Fibroblast of the aortic adventitia (primary cell): ENCODE measurements around the gene PDS5B. TPM values are rescaled to one million over a fixed set of nuclear protein-coding genes. Genes with fewer than 3 reads are reported as not detected.
"Not testable (repeated sequence)": the region's sequence is repeated elsewhere in the genome, so short reads cannot be mapped to it uniquely, and the experiment has no call there.

Experiments
- DNase-seq: peaks from one replicate; pipeline ENCODE4 v3.0.0-alpha.2; 2010; ENCODE audit warnings: low read depth
- H3K4me3 ChIP-seq: 2 replicates; pipeline ENCODE4 v1.5.1; 2011; ENCODE audit warnings: low read depth, mild to moderate bottlenecking, control low read depth, low read length, moderate library complexity
- total RNA-seq: library from RNA; depleted of rRNA; stranded (reverse); fragments of >200 nt; gene quantifications from 2 replicates; pipeline ENCODE4 v1.2.3, GENCODE V29; 2012; ENCODE audit warnings: low replicate concordance
- TF ChIP-seq, protein P1 (sequence below): IDR thresholded peaks from 2 replicates; pipeline ENCODE4 v1.5.1; 2011; ENCODE audit warnings: mild to moderate bottlenecking, low read length, control low read depth, inconsistent platforms; ENCODE audit not compliant: insufficient read depth

The PDS5B gene
- total RNA-seq, 1 donor, result 46.5 TPM

DNA sequence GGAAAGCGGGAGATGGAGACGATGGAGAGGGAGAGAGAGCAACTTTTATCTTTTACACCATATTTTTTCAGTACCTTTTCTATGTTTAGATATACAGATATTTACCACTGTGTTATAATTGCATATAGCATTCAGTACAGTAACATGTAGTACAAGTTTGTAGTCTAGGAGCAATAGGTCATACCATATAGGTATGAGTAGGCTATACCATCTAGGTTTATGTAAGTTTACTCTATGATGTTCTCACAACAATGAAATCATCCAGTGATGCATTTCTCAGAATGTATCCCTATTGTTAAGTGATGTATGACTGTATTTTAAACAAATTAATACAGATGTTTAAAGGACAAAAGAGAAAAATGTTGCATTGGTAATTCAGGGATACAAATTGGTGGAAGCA is 136.1 kb downstream of the PDS5B start:
- no peak overlapping the region for H3K4me3 ChIP-seq
- TF ChIP-seq, protein P1, sequence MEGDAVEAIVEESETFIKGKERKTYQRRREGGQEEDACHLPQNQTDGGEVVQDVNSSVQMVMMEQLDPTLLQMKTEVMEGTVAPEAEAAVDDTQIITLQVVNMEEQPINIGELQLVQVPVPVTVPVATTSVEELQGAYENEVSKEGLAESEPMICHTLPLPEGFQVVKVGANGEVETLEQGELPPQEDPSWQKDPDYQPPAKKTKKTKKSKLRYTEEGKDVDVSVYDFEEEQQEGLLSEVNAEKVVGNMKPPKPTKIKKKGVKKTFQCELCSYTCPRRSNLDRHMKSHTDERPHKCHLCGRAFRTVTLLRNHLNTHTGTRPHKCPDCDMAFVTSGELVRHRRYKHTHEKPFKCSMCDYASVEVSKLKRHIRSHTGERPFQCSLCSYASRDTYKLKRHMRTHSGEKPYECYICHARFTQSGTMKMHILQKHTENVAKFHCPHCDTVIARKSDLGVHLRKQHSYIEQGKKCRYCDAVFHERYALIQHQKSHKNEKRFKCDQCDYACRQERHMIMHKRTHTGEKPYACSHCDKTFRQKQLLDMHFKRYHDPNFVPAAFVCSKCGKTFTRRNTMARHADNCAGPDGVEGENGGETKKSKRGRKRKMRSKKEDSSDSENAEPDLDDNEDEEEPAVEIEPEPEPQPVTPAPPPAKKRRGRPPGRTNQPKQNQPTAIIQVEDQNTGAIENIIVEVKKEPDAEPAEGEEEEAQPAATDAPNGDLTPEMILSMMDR, result no peak
- no peak for DNase-seq

DNA sequence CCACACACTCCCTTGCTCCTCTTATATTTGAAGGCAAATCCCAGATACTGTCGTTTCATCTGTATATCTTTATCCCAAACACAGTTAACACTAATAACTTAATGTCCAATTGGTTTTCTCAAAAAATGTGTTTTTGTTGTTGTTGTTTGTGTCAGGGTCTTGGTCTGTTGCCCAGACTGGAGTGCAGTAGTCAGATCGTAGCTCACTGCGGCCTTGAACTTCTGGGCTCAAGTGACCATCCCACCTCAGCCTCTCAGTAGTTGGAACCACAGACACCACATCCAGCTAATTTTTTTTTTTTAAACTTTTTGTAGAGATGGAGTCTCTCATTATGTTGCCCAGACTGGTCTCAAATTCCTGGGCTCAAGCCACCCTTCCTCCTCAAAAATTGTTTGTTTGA is 137.7 kb downstream of the PDS5B start:
- no peak for DNase-seq
- TF ChIP-seq, protein P1, result no peak
- no peak overlapping the region for H3K4me3 ChIP-seq

DNA sequence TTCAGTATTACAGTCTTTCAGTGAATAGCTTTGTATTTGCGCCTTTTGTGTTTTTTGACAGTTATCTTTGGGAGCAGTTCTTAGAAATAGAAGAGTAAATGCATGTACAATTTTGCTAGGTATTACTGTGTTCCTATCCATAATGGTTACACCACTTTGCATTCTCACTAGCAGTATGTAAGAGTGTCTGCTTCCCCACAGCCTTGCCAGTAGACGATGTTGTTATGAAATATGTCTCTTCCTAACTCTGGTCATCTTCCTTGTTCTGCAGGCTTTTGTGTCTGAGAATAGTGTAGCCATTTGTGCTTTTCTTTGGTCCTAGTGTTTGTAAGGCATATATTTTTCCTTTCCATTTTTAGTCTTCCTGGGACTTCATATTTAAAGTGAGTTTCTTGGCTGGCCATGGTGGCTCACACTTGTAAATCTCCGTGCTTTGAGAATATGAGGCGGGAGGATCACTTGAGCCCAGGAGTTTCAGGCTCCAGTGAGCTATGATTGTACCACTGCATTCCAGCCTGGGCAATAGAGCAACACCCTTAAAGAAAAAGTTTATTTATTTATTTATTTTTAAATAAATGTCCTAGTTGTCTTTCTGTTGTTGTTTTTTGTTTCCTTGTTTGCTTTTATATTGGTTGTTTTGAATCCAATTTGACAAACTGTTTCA is 140.3 kb downstream of the PDS5B start:
- no peak overlapping the region for H3K4me3 ChIP-seq
- no peak for DNase-seq

DNA sequence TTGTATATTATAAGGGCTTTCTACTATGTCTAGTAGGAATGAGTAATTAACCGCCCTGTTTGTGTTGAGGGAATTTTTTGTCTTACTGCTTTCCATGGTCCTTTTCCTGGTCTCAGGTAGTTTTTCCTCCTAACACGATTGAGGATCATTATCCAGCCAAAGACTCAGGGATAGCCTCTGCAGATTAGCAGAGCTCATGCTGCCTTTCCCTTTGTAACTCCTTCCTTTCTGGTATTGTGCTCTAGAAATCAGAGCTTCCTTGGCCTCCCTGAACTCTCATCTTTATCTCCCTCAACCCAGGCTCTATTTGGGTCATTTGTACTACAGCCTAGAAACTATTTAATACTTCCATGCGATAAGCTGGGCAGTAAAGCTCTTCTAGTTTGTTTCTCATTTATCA is 142.1 kb downstream of the PDS5B start:
- no peak overlapping the region for H3K4me3 ChIP-seq
- TF ChIP-seq, protein P1, result no peak
- no peak for DNase-seq

More for the DNA sequence above, 140.3 kb downstream of the PDS5B start:
- TF ChIP-seq, protein P1, result no peak

DNA sequence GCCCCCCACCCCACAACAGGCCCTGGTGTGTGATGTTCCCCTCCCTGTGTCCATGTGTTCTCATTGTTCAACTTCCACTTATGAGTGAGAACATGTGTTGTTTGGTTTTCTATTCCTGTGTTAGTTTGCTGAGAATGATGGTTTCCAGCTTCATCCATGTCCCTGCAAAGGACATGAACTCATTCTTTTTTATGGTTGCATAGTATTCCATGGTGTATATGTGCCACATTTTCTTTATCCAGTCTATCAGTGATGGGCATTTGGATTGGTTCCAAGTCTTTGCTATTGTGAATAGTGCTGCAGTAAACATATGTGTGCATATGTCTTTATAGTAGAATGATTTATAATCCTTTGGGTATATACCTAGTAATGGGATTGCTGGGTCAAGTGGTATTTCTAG is 142.8 kb downstream of the PDS5B start:
- H3K4me3 ChIP-seq, DNase-seq: not testable (repeated sequence)

DNA sequence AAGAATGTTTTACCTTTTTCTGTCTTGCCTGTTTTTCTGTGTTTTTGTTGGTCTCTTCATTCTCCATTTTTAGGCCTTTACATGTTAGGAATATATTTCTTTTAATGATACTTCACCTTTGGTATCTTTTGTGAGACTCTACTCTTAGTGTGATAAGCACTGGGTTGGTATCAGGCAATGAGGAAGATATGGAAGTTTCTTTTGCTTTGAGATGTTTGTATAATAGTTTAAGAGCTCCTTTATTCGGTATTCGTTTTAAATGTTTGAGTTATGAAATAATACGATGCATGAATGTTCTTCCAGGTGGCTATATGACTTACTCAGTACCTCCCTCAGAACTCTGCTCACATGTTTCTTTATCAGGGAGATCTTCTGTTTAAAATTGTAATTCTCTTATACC is 144.8 kb downstream of the PDS5B start:
- H3K4me3 ChIP-seq, result no peak overlapping the region
- TF ChIP-seq, protein P1, result no peak
- no peak for DNase-seq

DNA sequence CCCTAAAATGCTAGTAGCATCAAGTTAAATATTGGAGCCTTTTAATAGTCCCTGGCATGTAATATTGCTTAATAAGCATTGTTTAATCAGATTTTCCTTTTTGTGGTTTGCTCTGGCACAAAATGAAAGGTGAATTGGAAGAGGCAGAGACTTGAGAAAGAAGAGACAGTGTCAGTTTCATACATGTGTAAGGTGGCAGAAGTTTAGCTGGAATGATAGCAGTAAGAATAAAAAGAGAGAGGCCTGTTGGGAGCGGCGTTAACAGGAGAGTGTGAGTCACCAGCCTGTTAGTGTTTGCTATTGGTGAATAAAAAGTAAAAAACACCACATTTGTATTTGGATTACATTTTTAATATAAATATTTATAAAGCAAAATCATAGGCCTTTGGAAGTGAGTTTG is 145.3 kb downstream of the PDS5B start:
- TF ChIP-seq, protein P1, result no peak
- H3K4me3 ChIP-seq, result no peak overlapping the region
- DNase-seq, result peak; percentile 18
